K562 (cell line): ENCODE results near the gene TRANK1. TPM values are rescaled to one million over a fixed set of nuclear protein-coding genes. Genes with fewer than 3 reads are reported as not detected.

Source experiments
- BRF2 ChIP-seq: IDR thresholded peaks from 3 replicates; pipeline ENCODE4 v1.6.1; 2011; ENCODE audit warnings: borderline replicate concordance, mild to moderate bottlenecking; ENCODE audit not compliant: insufficient read length, insufficient read depth
- C11orf30 ChIP-seq: fragments of 450-650 bp; IDR thresholded peaks from 2 replicates; pipeline ENCODE4 v1.6.1; 2016; ENCODE audit warnings: low read depth, mild to moderate bottlenecking
- CUX1 ChIP-seq: fragments of 200-800 bp; sonication (Bioruptor generic); IDR thresholded peaks from 2 replicates; pipeline ENCODE4 v1.6.1; 2016; ENCODE audit warnings: missing genetic modification characterization, missing compliant biosample characterization
- DACH1 ChIP-seq: fragments of 450-650 bp; IDR thresholded peaks from 2 replicates; pipeline ENCODE4 v1.6.1; 2018; ENCODE audit not compliant: partially characterized antibody
- ELF2 ChIP-seq: fragments of 250-450 bp; sonication (Bioruptor Pico); IDR thresholded peaks from 2 replicates; pipeline ENCODE4 v1.5.0; 2021; ENCODE audit warnings: mild to moderate bottlenecking
- FUS ChIP-seq: fragments of 200-400 bp; formaldehyde crosslinking; optimal IDR thresholded peaks from 2 replicates; pipeline ENCODE3; 2017; ENCODE audit warnings: low read depth, low read length
- HDAC8 ChIP-seq: fragments of 450-650 bp; IDR thresholded peaks from 2 replicates; pipeline ENCODE4 v1.6.1; 2016; ENCODE audit warnings: mild to moderate bottlenecking, missing genetic modification characterization, moderate library complexity, missing compliant biosample characterization
- NONO ChIP-seq, 2 experiments: fragments of 200-400 bp in 1 of 2; fragments of 450-650 bp in 1 of 2; formaldehyde crosslinking in 1 of 2; IDR thresholded peaks; 2 replicates each; pipeline ENCODE4 v1.6.1; 2017; ENCODE audit warnings: low read depth in 2 of 2, mild to moderate bottlenecking in 2 of 2, moderate library complexity in 2 of 2, low read length in 1 of 2
- PHF21A ChIP-seq: fragments of 450-650 bp; IDR thresholded peaks from 2 replicates; pipeline ENCODE4 v1.6.1; 2017; ENCODE audit warnings: low read depth, borderline replicate concordance
- RERE ChIP-seq: sonication (generic); formaldehyde crosslinking; IDR thresholded peaks from 2 replicates; pipeline ENCODE4 v1.8.0; 2023; ENCODE audit warnings: missing genetic modification reagents, mild to moderate bottlenecking, borderline replicate concordance
- SIN3B ChIP-seq: fragments of 450-650 bp; IDR thresholded peaks from 2 replicates; pipeline ENCODE4 v1.6.1; 2017; ENCODE audit warnings: low read depth, mild to moderate bottlenecking, moderate library complexity
- TARDBP ChIP-seq: fragments of 450-650 bp; IDR thresholded peaks from 2 replicates; pipeline ENCODE4 v1.6.1; 2016
- YBX1 ChIP-seq: fragments of 450-650 bp; IDR thresholded peaks from 2 replicates; pipeline ENCODE4 v1.7.1; 2016; ENCODE audit warnings: mild to moderate bottlenecking
- polyA plus RNA-seq, 8 experiments: library from polyadenylated mRNA; depleted of rRNA in 4 of 8; stranded (reverse) in 5 of 8; unstranded in 3 of 8; fragments of >200 nt; fragmentation: Nextera tagmentation in 2 of 8; fragmentation: Illumina TruSeq in 1 of 8; extraction: Ambion mirVana in 2 of 8; extraction: Trizol in 1 of 8; gene quantifications; 2 replicates each; pipeline versions ENCODE4 v1.2.1 to v1.2.3, GENCODE V29; 2011 to 2014; ENCODE audit warnings: inconsistent platforms in 1 of 8, missing spikeins in 1 of 8
- total RNA-seq, 7 experiments: library from RNA; depleted of rRNA in 6 of 7; stranded (reverse); fragments of >200 nt in 6 of 7; fragmentation: Illumina TruSeq in 2 of 7; extraction: Trizol in 2 of 7; gene quantifications; 2 replicates each; pipeline versions ENCODE4 v1.2.1 to v1.2.3, GENCODE V29; 2011 to 2021; ENCODE audit warnings: low replicate concordance in 1 of 7

TRANK1 gene
- total and polyA plus RNA-seq, 9 of the 15 experiments (the other 6 are each of a cell fraction or from before 2014, with no cell fraction given): 0.41 to 5.3 (median 2.1) TPM

GRCh38 chr3:36992806-36993325 lies 48.0 kb upstream of the TRANK1 start, which contains the start of gene EPM2AIP1 (continued):
- TF ChIP-seq CUX1 (CRISPR knock-in tag) (no peak), C11orf30 (no peak), TARDBP (no peak), NONO (IDR thresholded peaks at IDR 0.05; ENCODE audit: low read depth in 2 of 2, low read length in 1 of 2) (peak in 1 of 2 experiments; percentile 85; a peak in 2 of 4 replicates), HDAC8 (tag) (no peak; the same call in 1 of the 2 replicates), YBX1 (no peak), DACH1 (no peak), BRF2 (no peak), SIN3B (peak; percentile 58; the same call in 1 of the 2 replicates), FUS (no peak), ELF2 (CRISPR knock-in tag) (0 out of 2 replicates have a peak, but pooled peaks have one; percentile 62), RERE (CRISPR knock-in tag) (no peak), PHF21A (no peak)
